Measurements from ENCODE around the gene SRRM1.

DNA sequence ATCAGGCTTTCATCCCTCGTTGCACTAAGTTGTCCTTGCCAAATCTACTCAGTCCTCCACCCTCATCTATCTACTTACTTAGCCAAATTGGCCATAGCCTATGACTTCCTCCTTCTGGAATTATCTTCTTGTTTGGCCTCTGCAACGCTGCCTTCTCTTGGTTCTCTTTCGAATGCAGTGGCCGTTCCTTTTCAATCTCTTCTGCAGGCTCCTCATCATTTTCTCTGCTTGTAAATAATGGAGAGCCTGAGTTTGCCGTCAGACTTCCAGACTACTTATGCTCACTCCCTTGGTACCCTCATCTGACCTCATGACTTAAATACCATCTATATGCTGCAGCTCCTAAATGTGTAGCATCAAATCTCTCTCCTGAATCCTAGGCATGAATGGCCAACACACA is 22.4 kb upstream of the SRRM1 start:
- TF ChIP-seq, protein P1, sequence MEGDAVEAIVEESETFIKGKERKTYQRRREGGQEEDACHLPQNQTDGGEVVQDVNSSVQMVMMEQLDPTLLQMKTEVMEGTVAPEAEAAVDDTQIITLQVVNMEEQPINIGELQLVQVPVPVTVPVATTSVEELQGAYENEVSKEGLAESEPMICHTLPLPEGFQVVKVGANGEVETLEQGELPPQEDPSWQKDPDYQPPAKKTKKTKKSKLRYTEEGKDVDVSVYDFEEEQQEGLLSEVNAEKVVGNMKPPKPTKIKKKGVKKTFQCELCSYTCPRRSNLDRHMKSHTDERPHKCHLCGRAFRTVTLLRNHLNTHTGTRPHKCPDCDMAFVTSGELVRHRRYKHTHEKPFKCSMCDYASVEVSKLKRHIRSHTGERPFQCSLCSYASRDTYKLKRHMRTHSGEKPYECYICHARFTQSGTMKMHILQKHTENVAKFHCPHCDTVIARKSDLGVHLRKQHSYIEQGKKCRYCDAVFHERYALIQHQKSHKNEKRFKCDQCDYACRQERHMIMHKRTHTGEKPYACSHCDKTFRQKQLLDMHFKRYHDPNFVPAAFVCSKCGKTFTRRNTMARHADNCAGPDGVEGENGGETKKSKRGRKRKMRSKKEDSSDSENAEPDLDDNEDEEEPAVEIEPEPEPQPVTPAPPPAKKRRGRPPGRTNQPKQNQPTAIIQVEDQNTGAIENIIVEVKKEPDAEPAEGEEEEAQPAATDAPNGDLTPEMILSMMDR (IDR thresholded peaks at IDR 0.05): no peak
- no peak for TF ChIP-seq POLR2A (IDR thresholded peaks at IDR 0.05)
